Measurements from ENCODE around the gene DNAJA3.

Gene DNAJA3

GRCh38 chr16:4437366-4437765 is 11.7 kb downstream of the DNAJA3 start:
- no peak for DNase-seq

DNA sequence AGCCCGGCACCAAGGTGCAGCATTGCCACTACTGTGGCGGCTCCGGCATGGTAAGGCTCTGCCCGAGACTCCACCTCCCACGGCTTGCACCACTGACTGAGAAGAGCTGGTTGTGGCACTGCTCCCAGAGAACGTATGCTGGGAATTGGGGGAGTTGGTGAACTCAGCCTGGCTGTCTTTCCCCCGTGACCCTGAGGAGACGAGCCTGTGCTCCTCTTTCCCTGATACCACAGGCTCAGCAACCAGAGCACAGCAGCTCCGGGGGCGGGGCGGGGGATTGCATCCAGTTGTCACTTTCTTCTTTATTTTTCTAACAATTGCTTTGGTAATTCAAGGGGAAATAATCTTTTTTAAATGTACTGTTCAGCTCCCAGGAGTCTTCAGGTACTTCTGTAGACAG is 16.7 kb downstream of the DNAJA3 start:
- DNase-seq = no peak

GRCh38 chr16:4443271-4443670 is 17.6 kb downstream of the DNAJA3 start:
- no peak for DNase-seq

DNA sequence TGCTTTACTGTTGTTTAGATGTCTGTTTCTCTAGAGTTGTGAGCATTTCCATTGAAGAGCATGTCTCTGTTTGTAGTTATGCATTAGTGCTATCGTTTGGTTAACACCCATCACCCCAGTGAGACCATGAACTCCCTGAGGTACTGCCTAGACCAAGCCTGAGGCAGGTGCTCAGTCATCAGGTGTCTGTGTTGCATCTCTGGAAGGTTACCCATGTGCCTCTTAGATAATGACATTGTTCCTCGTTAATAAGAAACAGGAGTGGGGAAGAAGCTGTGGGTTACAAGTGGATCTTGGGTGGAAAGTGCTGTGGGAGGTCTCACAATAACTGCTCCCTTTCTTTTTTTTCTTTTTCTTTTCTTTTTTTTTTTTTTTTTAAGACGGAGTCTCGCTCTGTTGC is 18.3 kb downstream of the DNAJA3 start:
- no peak for DNase-seq

DNA sequence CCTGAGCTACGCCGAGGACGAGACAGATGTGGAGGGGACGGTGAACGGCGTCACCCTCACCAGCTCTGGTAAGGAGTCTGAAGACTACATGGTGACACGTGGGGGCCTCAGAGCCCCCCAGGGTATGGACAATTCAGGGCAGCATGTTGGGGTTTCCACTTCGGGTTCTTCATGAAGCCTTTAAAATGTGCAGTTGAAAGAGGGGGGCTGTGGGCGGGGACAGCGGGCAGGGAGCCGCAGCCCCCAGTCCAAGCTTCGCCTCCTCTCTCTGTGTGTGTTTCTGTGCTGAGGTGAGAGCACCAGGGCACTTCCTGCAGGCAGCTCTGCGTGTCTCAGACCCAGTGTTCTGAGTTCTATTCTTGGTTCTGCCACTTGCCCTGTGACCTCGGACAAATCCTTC is 24.8 kb downstream of the DNAJA3 start:
- DNase-seq = no peak

- DNase-seq = no peak
Measured at GRCh38 chr16:4450931-4451519, 25.4 kb downstream of the DNAJA3 start.

- DNase-seq = no peak
Measured at GRCh38 chr16:4452674-4453073, 27.0 kb downstream of the DNAJA3 start.

- no peak for DNase-seq
Measured at GRCh38 chr16:4454623-4455022, 29.0 kb downstream of the DNAJA3 start.

GRCh38 chr16:4455081-4455480 is 29.4 kb downstream of the DNAJA3 start:
- no peak for DNase-seq

GRCh38 chr16:4455951-4456350 is 30.3 kb downstream of the DNAJA3 start:
- no peak for DNase-seq

DNA sequence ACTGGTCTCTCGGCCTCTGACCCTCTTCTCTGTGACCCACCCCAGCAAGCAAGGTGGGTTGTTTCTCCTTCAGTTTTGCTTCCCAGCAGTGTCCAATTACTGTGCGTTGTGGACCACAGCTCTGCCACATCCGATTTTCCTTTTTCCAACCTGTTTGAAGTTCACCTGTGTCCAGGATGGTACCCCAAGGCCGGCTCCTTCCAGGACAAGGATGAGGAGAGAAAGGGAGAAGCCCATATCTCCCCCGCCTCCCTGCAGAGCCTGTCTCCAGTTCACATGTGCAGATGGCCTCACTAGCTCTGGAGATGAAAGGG is 35.2 kb downstream of the DNAJA3 start:
- no peak for DNase-seq

- DNase-seq = no peak
Measured at GRCh38 chr16:4461250-4462085, 35.8 kb downstream of the DNAJA3 start.

DNA sequence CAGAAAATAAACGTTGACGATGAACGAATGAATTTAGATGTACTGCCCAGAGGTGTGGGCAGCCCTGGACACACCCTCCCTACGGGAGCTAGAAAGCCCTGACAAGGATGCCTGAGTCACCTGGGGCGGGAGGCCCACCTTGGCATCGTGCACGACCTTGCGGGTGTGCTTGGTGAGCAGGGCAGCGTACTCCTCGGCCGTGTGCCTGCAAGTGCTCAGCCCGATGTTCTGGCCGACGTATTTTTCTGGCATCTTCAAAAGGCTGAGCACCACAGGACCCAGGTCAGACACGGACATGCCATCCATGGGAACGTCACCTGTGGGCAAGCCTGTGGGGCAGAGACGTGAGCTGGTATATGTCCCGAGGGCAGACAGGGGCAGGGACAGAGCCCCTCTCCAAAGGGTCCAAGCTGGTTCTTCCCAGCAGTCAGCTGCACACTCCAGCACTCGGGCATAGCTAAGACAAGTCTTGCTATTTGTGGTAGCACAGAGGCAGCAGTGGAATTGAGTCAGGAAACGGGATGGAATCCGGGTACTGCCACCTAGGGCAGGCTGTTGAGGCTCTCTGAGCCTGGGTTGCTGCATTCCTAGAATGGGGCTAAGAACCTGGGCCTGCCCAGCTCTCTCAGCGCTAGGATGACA is 38.0 kb downstream of the DNAJA3 start:
- DNase-seq = no peak

DNA sequence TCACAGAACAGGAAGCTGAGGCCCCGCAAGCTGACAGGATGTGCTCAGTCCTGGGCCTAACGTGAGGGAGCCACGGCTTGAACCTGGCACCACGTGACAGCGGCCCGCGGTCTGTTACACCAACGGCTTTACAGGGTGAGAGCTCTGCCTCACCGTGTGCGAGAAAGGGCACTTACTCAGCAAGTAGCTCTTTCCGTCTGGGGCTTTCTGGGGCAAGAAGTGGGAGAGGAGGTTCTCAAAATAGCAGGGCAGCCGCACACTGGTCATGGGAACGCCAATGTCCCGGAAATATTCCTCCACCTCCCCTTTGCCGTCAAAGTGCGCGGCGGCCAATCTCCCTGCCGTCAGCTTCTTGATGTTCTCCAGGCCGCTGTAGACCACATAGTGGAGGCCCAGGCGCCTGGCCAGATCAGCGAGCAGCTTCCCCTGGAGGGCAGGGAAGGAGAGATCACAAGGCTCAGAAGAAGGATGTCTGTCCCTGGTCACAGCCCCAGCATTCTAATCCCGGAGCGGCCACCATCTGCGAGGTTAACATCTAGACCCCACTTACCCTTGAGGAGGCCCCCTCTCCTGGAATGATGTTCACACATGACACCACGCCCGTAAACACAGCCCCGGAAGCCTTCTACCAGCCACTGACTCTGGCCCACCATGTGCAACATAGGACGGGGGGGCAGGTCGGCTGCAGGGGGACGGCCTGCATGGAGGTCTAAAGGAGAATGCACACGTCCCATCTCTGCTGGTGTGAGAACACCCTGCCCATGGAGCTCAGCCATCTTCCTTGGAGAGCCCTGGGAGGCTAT is 40.5 kb downstream of the DNAJA3 start:
- DNase-seq = no peak

- DNase-seq = no peak
Measured at GRCh38 chr16:4467916-4468315, 42.2 kb downstream of the DNAJA3 start.

DNA sequence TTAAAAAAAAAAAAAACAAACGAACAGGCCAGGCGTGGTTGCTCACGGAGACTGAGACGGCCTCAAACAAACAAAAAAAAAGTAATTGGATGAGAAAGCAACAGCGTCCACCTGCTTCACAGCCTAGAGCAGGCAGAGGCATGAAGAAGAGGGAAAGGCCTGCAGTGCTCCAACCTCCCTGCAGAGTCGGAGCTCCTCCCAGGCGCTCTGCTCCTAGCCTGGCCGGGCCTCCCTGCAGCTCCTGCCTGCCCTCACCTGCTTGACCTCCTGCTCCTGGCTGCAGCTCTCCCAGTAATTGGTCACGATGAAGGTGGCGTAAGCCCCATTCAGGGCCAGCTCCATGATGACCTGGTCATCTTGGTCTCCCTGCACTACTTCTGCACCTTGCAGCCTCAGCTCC is 43.3 kb downstream of the DNAJA3 start:
- DNase-seq = no peak

GRCh38 chr16:4471869-4472268 is 46.2 kb downstream of the DNAJA3 start:
- no peak for DNase-seq

- no peak for DNase-seq
Measured at GRCh38 chr16:4472880-4473279, 47.2 kb downstream of the DNAJA3 start.

DNA sequence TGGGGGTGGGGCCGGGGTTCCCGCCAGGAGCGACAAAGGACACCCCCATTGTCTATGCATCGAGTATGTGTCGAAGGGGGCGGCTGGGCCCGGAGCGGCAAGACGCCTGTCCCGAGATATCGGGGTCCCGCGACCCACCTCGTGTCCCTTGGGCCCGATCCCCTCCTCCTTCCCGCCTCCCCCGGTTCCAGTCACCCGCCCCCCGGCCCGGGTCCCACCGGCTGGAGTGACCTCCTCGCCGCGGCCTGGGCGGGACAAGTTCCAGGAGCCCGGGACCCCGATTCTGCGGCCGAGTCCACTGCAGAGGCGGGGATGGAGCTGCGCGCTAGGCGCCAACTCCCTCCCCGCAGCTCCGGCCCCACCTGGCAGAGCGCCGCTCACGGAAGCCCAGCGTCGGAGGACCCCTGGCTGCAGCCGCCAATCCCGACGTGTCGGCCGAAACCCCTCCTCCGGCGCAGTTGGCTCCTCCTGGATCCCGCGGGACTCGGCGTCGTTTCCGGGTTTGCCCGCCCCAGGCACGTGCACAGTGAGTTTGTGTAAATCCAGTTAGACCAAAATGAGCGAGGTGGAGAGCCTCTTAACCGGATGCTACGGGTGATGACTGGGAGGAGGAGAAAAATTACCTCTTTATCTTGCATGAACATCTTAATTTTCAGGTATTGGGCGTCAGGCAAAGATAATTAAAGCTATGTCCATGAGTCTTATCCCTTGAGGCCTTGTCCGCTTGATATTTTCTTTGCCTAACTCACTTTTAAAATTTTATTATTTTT is 48.7 kb downstream of the DNAJA3 start, which contains the start of gene NMRAL1:
NMRAL1 (minus strand) TSS at position 434 of the 770 bp plus-strand sequence. CDS start 493 bp downstream, outside the sequence.
- peak; percentile 76 for DNase-seq

GRCh38 chr16:4475880-4476788 is 50.5 kb downstream of the DNAJA3 start, which contains the start of gene HMOX2:
TSS of gene HMOX2 (plus strand) at chr16:4476398. CDS start at chr16:4505525, 29,127 bp downstream.
- DNase-seq = peak; percentile 71

GRCh38 chr16:4477966-4478365 is 52.3 kb downstream of the DNAJA3 start:
- peak; percentile 49 for DNase-seq
